GM21390 (cell line): ENCODE measurements around the gene ROR1.

Source experiments
- ATAC-seq: cut with Tn5 transposase; IDR thresholded peaks from one replicate; pipeline ENCODE4 v1.9.1; 2021; ENCODE audit not compliant: unreplicated experiment

The ROR1 gene

GRCh38 chr1:64046891-64047290, 273.1 kb downstream of the ROR1 start:
- ATAC-seq = no peak

- no peak for ATAC-seq
These were observed 273.8 kb downstream of the ROR1 start for GRCh38 chr1:64047549-64047996.

- ATAC-seq = no peak
These were observed 276.2 kb downstream of the ROR1 start for GRCh38 chr1:64049900-64050540.

GRCh38 chr1:64050601-64051000, 276.8 kb downstream of the ROR1 start:
- no peak for ATAC-seq

GRCh38 chr1:64051796-64052195, 278.0 kb downstream of the ROR1 start:
- ATAC-seq = no peak

- no peak for ATAC-seq
These were observed 279.0 kb downstream of the ROR1 start for GRCh38 chr1:64052777-64053176.

- ATAC-seq = no peak
These were observed 281.5 kb downstream of the ROR1 start for GRCh38 chr1:64055310-64055709.

GRCh38 chr1:64059556-64059955, 285.7 kb downstream of the ROR1 start:
- no peak for ATAC-seq

- no peak for ATAC-seq
These were observed 286.9 kb downstream of the ROR1 start for GRCh38 chr1:64060611-64061302.

GRCh38 chr1:64061430-64062104, 287.8 kb downstream of the ROR1 start:
- ATAC-seq = no peak

GRCh38 chr1:64062529-64062928, 288.7 kb downstream of the ROR1 start:
- no peak for ATAC-seq

- ATAC-seq = no peak
These were observed 289.2 kb downstream of the ROR1 start for GRCh38 chr1:64062941-64063581.

- ATAC-seq = no peak
These were observed 291.8 kb downstream of the ROR1 start for GRCh38 chr1:64065571-64065970.

DNA sequence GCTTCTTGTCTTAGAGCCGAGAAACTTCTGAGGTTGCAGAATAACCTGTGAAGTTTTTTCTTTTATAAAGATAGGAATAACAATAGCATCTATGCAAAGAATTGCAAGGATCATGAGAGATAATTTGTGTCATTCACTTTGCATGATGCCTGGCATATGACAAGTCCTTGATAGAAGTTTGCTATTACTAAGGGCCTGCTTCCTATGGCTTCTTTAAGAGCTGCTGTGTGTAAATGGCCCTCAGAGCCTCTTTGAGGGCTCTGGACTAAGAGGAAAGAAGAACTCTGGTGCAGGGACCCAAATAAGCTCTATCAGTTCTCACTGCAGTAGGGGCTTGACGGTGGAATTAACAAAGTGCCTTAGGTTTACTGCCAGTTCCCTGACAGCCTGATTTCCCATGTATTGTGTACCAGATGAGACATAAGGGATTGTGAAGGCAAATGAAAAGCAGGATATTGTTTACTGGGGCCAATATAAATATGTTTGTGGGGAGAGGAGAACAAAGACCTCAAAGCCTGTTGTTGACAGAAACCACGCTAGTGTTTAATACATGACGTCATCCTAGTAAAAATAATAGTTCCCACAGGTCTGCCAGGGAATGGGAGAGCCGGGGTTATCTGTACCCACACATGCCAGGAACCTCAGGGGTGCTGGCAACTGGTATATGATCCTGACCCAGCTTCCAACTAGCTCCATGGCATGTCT, 298.4 kb downstream of the ROR1 start:
- no peak for ATAC-seq

GRCh38 chr1:64073705-64074104, 299.9 kb downstream of the ROR1 start:
- ATAC-seq = no peak

GRCh38 chr1:64074767-64075166, 300.9 kb downstream of the ROR1 start:
- no peak for ATAC-seq

GRCh38 chr1:64077281-64077940, 303.6 kb downstream of the ROR1 start:
- no peak for ATAC-seq

DNA sequence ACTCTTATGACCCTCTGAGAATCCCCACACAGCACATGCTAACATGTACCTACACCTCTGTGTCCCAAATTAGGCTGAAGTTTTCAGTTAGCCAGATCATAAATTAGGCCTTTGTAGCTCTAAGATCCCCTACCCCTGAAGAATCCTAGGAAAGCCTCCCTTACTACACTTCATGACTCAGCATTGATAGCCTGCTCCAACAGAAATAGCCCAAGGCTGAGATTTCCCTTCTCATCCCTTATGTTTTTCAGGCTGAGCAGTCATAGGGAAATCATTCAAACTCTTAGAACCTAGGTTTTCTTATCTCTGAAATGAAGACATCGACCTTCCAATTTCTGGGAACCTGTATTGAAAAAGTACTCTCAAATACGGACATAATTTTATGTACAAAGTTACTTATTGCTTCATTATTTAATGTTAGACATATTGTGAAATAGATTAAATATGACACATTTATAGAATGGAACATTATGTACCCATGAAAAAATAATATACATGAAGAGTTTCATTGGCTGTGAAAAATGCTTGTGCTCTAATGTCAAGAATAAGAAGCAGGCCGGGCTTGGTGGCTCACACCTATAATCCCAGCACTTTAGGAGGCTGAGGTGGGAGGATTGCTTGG, 307.2 kb downstream of the ROR1 start:
- ATAC-seq = no peak

DNA sequence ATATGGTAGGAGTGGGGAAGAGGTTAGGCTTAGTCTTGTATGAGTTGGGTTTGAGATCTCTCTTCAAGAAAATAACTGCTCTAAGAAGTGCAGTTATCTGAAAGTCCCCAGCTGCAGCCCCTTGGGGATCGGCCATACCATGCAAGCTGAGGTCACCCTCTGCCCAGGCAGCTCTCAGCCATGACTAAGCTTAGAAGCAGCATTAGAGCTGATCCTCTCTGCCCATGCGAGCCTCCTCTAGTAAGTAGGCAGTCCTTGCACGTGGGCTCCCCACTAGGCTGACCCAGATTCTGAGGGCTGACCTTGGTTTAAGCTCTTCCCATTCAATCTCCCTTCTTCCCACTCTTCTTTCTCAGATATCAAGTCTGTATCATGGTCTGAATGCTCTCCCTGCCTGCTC, 308.6 kb downstream of the ROR1 start:
- ATAC-seq = no peak

- no peak for ATAC-seq
These were observed 310.6 kb downstream of the ROR1 start for GRCh38 chr1:64084451-64084850.
